ENCODE data around the gene UBXN10.

The UBXN10 gene

GRCh38 chr1:20169932-20170331, 16.0 kb upstream of the UBXN10 start:
- Histone ChIP-seq H3K79me2 (ENCODE audit: control insufficient read depth, insufficient read depth, low read length, unreplicated experiment) (no peaks in the 10 kb centered on the region), H2AFZ (ENCODE audit: low read length, unreplicated experiment) (no peak overlapping the region), H3K4me3 (ENCODE audit: low read depth, low read length) (no peak overlapping the region), H3K4me1 (ENCODE audit: control insufficient read depth, insufficient read depth, low read length, unreplicated experiment) (no peaks in the 10 kb centered on the region), H3K36me3 (ENCODE audit: insufficient read depth, low read length) (no peaks in the 10 kb centered on the region), H3K27ac (ENCODE audit: low read depth, low read length) (no peak overlapping the region), H3K27me3 (ENCODE audit: insufficient read depth, low read length) (peaks cover 40% of the 10 kb centered on the region)

DNA sequence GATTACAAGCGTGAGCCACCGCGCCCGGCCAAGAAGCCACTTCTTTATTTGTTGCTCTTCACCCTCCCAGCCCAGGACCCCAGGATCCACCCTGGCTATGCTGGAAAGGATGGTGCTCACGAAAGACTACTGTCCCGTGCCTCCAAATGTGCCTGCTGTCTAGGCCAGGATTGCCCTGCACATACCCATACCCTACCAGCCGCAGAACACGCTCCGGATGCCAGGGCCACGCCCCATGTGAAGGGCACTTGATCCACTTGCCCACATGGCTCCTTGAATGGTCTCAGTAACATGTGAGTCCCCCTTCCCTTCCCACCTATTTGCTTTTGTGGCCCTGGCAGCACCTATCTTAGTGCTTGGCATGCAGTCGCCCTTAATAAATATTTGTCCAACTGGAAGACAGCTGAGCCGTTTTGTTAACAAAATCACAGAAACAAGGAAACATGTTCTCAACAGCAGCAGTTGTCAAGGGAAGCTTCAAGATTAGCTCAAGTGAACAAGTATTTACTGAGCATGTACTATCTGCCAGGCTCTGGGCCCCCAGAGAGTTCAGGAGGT, 13.8 kb upstream of the UBXN10 start:
- Histone ChIP-seq H3K36me3 (ENCODE audit: insufficient read depth, low read length) (no peaks in the 10 kb centered on the region), H3K4me3 (ENCODE audit: low read depth, low read length) (no peak overlapping the region), H3K27ac (ENCODE audit: low read depth, low read length) (no peak overlapping the region), H3K4me1 (ENCODE audit: control insufficient read depth, insufficient read depth, low read length, unreplicated experiment) (no peaks in the 10 kb centered on the region), H2AFZ (ENCODE audit: low read length, unreplicated experiment) (no peak overlapping the region), H3K79me2 (ENCODE audit: control insufficient read depth, insufficient read depth, low read length, unreplicated experiment) (no peaks in the 10 kb centered on the region), H3K27me3 (ENCODE audit: insufficient read depth, low read length) (peaks cover 35% of the 10 kb centered on the region)

DNA sequence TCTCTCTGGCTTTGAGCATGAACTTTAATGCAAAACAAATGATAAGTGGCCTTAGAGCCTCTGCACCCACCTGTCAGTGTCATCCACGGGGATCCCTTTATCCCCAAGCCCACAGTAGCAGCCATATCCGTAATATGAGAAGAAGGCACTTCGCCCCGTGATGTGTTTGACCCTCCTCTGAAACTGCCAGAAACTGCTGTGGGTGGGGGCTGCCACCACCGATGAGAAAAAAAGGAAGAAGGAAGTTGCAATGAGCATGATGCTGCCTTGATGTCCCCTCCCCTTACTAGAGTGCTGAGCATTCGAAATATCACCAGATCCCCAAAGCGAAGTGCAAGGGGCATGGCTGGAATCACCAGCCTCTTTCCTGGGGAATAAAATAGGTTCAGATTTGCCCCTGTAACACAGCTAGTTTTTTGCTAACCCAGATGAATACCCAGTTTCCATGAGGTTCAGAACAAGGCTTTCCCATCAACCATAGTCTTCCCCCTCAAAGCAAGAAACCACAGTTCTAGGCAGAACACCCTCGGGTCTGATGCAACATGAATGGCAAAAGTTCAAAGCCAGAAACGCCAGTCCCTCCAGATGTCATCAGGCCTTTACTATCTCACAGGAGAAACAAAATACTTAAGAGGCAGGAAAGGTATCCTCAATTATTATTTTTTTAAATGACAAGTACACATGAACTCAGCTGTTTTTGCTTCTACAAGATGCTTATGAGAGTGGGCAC, 10.8 kb upstream of the UBXN10 start:
- Histone ChIP-seq H3K36me3 (ENCODE audit: insufficient read depth, low read length) (no peaks in the 10 kb centered on the region), H3K27me3 (ENCODE audit: insufficient read depth, low read length) (peaks cover 45% of the 10 kb centered on the region), H3K4me1 (ENCODE audit: control insufficient read depth, insufficient read depth, low read length, unreplicated experiment) (no peaks in the 10 kb centered on the region), H3K27ac (ENCODE audit: low read depth, low read length) (no peak overlapping the region), H3K4me3 (ENCODE audit: low read depth, low read length) (no peak overlapping the region), H2AFZ (ENCODE audit: low read length, unreplicated experiment) (no peak overlapping the region), H3K79me2 (ENCODE audit: control insufficient read depth, insufficient read depth, low read length, unreplicated experiment) (no peaks in the 10 kb centered on the region)

DNA sequence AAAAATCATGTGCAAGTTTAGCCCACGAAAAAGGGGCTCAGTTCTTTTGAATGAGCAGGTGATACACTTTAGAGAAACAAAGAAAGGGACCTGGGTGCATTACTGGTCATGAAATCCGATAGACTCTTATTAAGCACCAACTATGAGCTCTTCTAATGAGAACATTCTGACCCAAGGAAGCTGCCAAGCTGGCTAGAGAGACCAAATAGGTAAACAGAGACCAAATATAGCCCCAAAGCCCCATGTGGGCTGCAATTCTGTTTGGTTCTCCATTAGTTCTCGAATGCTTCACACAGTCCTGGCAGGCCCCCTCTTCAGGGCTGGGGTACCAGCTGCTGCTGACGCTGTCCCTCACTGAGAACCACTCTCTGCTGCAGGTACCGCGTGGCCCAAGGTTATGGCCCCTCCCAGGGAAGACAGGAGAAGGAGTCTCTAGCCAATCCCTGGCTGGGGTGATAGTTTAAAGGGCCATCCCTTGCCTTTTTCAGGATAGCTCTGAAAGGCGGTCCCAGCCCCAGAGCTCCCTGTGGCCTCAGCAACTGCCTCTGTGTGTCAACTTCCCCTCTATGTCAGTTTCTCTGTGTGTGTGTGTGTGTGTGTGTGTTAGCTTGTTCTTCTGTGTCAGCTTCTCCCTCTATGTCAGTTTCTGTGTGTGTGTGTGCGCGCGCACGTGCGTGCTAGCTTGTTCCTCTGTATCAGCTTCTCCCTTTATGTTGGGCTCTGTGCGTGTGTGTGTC, 7.1 kb upstream of the UBXN10 start:
- Histone ChIP-seq H2AFZ (ENCODE audit: low read length, unreplicated experiment) (no peak overlapping the region), H3K79me2 (ENCODE audit: control insufficient read depth, insufficient read depth, low read length, unreplicated experiment) (no peaks in the 10 kb centered on the region), H3K36me3 (ENCODE audit: insufficient read depth, low read length) (no peaks in the 10 kb centered on the region), H3K27me3 (ENCODE audit: insufficient read depth, low read length) (peaks cover 80% of the 10 kb centered on the region), H3K4me3 (ENCODE audit: low read depth, low read length) (no peak overlapping the region), H3K4me1 (ENCODE audit: control insufficient read depth, insufficient read depth, low read length, unreplicated experiment) (no peaks in the 10 kb centered on the region), H3K27ac (ENCODE audit: low read depth, low read length) (no peak overlapping the region)

- Histone ChIP-seq H3K27me3 (ENCODE audit: insufficient read depth, low read length) (peaks cover 85% of the 10 kb centered on the region), H3K4me3 (ENCODE audit: low read depth, low read length) (no peak overlapping the region), H3K79me2 (ENCODE audit: control insufficient read depth, insufficient read depth, low read length, unreplicated experiment) (no peaks in the 10 kb centered on the region), H3K27ac (ENCODE audit: low read depth, low read length) (no peak overlapping the region), H3K4me1 (ENCODE audit: control insufficient read depth, insufficient read depth, low read length, unreplicated experiment) (no peaks in the 10 kb centered on the region), H2AFZ (ENCODE audit: low read length, unreplicated experiment) (no peak overlapping the region), H3K36me3 (ENCODE audit: insufficient read depth, low read length) (no peaks in the 10 kb centered on the region)
Observed at GRCh38 chr1:20179371-20180128, 6.3 kb upstream of the UBXN10 start.

GRCh38 chr1:20180129-20180843, 5.6 kb upstream of the UBXN10 start:
- Histone ChIP-seq H2AFZ (ENCODE audit: low read length, unreplicated experiment) (no peak overlapping the region), H3K79me2 (ENCODE audit: control insufficient read depth, insufficient read depth, low read length, unreplicated experiment) (no peaks in the 10 kb centered on the region), H3K27me3 (ENCODE audit: insufficient read depth, low read length) (peaks cover 85% of the 10 kb centered on the region), H3K36me3 (ENCODE audit: insufficient read depth, low read length) (no peaks in the 10 kb centered on the region), H3K27ac (ENCODE audit: low read depth, low read length) (no peak overlapping the region), H3K4me1 (ENCODE audit: control insufficient read depth, insufficient read depth, low read length, unreplicated experiment) (no peaks in the 10 kb centered on the region), H3K4me3 (ENCODE audit: low read depth, low read length) (no peak overlapping the region)

- H3K4me1 ChIP-seq (ENCODE audit: control insufficient read depth, insufficient read depth, low read length, unreplicated experiment), result no peaks in the 10 kb centered on the region
- H2AFZ ChIP-seq (ENCODE audit: low read length, unreplicated experiment), result no peak overlapping the region
- H3K79me2 ChIP-seq (ENCODE audit: control insufficient read depth, insufficient read depth, low read length, unreplicated experiment), result no peaks in the 10 kb centered on the region
- H3K4me3 ChIP-seq (ENCODE audit: low read depth, low read length), result no peak overlapping the region
- H3K27me3 ChIP-seq (ENCODE audit: insufficient read depth, low read length), result peaks cover 85% of the 10 kb centered on the region
- H3K36me3 ChIP-seq (ENCODE audit: insufficient read depth, low read length), result no peaks in the 10 kb centered on the region
- no peak overlapping the region for H3K27ac ChIP-seq (ENCODE audit: low read depth, low read length)
Observed at GRCh38 chr1:20180844-20181207, 5.1 kb upstream of the UBXN10 start.

DNA sequence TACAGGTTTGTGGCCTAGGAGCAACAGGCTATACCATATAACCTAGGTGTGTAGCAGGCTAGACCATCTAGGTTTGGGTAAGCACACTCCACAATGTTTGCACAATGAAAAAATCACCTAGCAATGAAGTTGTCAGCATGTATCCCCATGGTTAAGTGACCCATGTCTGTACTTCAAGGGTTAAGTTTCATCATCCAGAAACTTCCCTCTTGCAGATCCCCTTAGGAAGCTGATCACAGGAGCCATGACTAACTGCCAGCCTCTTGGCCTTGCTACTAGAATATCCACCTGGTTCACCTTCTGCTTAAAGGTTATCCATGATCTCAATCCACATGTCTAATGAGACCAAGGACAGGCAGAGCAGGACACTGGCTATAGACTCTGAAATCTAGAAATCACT, 3.5 kb upstream of the UBXN10 start:
- no peak overlapping the region for H3K4me3 ChIP-seq (ENCODE audit: low read depth, low read length)
- H3K36me3 ChIP-seq (ENCODE audit: insufficient read depth, low read length), result no peaks in the 10 kb centered on the region
- H3K27ac ChIP-seq (ENCODE audit: low read depth, low read length), result no peak overlapping the region
- H2AFZ ChIP-seq (ENCODE audit: low read length, unreplicated experiment), result no peak overlapping the region
- peaks cover 90% of the 10 kb centered on the region for H3K27me3 ChIP-seq (ENCODE audit: insufficient read depth, low read length)
- H3K79me2 ChIP-seq (ENCODE audit: control insufficient read depth, insufficient read depth, low read length, unreplicated experiment), result no peaks in the 10 kb centered on the region
- H3K4me1 ChIP-seq (ENCODE audit: control insufficient read depth, insufficient read depth, low read length, unreplicated experiment), result no peaks in the 10 kb centered on the region

DNA sequence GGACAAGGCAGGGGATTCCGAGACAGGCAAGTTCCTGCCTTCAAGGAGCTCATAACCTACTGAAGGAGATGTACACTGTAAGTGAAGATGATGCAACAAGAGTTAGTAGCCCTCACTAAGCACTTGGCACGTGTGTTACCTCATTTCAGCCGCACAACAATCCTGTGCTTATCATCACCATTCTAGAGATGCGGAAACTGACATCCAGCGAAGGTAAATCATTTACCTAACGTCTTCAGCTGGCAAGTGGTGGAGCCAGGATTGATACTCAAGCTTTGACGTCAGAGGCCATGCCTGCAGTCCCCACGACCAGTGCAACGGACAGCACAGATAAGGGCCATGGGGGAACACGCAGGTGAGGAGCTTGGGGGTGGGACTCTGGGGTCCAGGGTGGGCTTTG, 2.9 kb upstream of the UBXN10 start:
- no peaks in the 10 kb centered on the region for H3K36me3 ChIP-seq (ENCODE audit: insufficient read depth, low read length)
- no peaks in the 10 kb centered on the region for H3K4me1 ChIP-seq (ENCODE audit: control insufficient read depth, insufficient read depth, low read length, unreplicated experiment)
- H3K79me2 ChIP-seq (ENCODE audit: control insufficient read depth, insufficient read depth, low read length, unreplicated experiment), result no peaks in the 10 kb centered on the region
- no peak overlapping the region for H3K4me3 ChIP-seq (ENCODE audit: low read depth, low read length)
- no peak overlapping the region for H2AFZ ChIP-seq (ENCODE audit: low read length, unreplicated experiment)
- H3K27me3 ChIP-seq (ENCODE audit: insufficient read depth, low read length), result peaks cover 90% of the 10 kb centered on the region
- no peak overlapping the region for H3K27ac ChIP-seq (ENCODE audit: low read depth, low read length)

DNA sequence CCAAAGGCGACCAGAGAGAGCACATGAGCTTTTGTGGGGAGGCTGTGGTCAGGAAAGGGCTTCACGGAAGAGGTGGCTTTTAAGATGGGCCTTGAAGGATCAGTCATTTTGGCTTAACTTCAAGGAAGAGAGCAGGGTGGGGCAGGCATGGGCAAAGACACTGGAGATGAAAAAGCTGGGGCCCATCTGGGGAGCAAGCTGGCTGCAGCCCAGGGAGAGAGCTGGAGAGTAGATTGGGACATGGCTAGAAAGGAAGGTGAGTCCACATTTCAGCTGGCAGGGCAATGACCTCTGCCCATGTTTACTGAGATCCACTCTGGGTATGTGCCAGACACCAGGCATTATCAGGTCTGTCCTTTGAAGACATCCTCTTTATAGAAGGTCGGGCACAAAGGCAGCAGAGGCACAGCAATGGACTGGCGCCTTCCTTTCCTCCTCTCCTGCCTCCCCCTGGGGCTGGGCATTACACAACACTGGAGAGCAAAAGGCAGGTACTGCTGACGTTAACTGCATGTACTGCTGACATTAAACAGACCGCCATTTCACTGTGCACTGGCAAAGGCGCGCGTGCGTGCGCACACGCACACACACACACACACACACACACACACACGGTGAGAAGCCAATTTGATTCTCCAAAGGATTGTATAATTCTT, 2.2 kb upstream of the UBXN10 start:
- no peaks in the 10 kb centered on the region for H3K36me3 ChIP-seq (ENCODE audit: insufficient read depth, low read length)
- no peak overlapping the region for H2AFZ ChIP-seq (ENCODE audit: low read length, unreplicated experiment)
- no peak overlapping the region for H3K4me3 ChIP-seq (ENCODE audit: low read depth, low read length)
- no peaks in the 10 kb centered on the region for H3K4me1 ChIP-seq (ENCODE audit: control insufficient read depth, insufficient read depth, low read length, unreplicated experiment)
- H3K27me3 ChIP-seq (ENCODE audit: insufficient read depth, low read length), result peaks cover 91% of the 10 kb centered on the region
- no peaks in the 10 kb centered on the region for H3K79me2 ChIP-seq (ENCODE audit: control insufficient read depth, insufficient read depth, low read length, unreplicated experiment)
- no peak overlapping the region for H3K27ac ChIP-seq (ENCODE audit: low read depth, low read length)

Measured in ACC112 (cell line).